CD14-positive monocyte (primary cell): ENCODE results near the gene SVIL. TPM values are rescaled to one million over a fixed set of nuclear protein-coding genes. Genes with fewer than 3 reads are reported as not detected.
"Not testable (repeated sequence)": the region's sequence is repeated elsewhere in the genome, so short reads cannot be mapped to it uniquely, and the experiment has no call there.

Source experiments
- DNase-seq, 3 donors: peaks; one replicate each; pipeline ENCODE4 v3.0.0-alpha.2; 2011 to 2022
- H2AFZ ChIP-seq: 2 replicates; pipeline ENCODE4 v1.6.0; 2012; ENCODE audit warnings: mild to moderate bottlenecking, low read depth, low read length, inconsistent platforms; ENCODE audit not compliant: insufficient read depth, poor library complexity, severe bottlenecking
- H3K27ac ChIP-seq, 2 donors: 1 replicate in 1 of 2; 2 replicates in 1 of 2; pipeline ENCODE4 v1.5.1; 2012 to 2013; ENCODE audit warnings: low read length in 2 of 2, control low read depth in 1 of 2, inconsistent platforms in 1 of 2, low read depth in 1 of 2, mild to moderate bottlenecking in 1 of 2
- H3K27me3 ChIP-seq, 2 donors: one replicate each; pipeline versions ENCODE4 v1.6.0 to v1.6.1; 2011 to 2013; ENCODE audit warnings: low read length in 2 of 2; ENCODE audit not compliant: control insufficient read depth in 2 of 2, insufficient read depth in 2 of 2
- H3K36me3 ChIP-seq, 2 donors: replicated peaks in 1 of 2; 1 replicate in 1 of 2; 2 replicates in 1 of 2; pipeline versions ENCODE4 v1.5.1 to v1.6.1; 2012 to 2013; ENCODE audit warnings: low read length in 2 of 2, control low read depth in 1 of 2, inconsistent platforms in 1 of 2, mild to moderate bottlenecking in 1 of 2; ENCODE audit not compliant: insufficient read depth in 2 of 2, control insufficient read depth in 1 of 2
- H3K4me1 ChIP-seq, 2 donors: 1 replicate in 1 of 2; 2 replicates in 1 of 2; pipeline versions ENCODE4 v1.5.1 to v1.6.1; 2012 to 2013; ENCODE audit warnings: low read length in 2 of 2, control low read depth in 1 of 2, inconsistent platforms in 1 of 2, mild to moderate bottlenecking in 1 of 2, moderate library complexity in 1 of 2; ENCODE audit not compliant: insufficient read depth in 2 of 2, control insufficient read depth in 1 of 2
- H3K4me2 ChIP-seq: replicated peaks from 2 replicates; pipeline ENCODE3; 2012; ENCODE audit warnings: low read length, moderate library complexity, mild to moderate bottlenecking; ENCODE audit not compliant: poor library complexity, severe bottlenecking; ENCODE audit errors: extremely low read depth
- H3K4me3 ChIP-seq, 3 experiments: fragments of 200-600 bp in 1 of 3; sonication (generic) in 1 of 3; replicated peaks in 1 of 3; 1 replicate in 2 of 3; 2 replicates in 1 of 3; pipeline ENCODE4 v1.5.1; 2011 to 2013; ENCODE audit warnings: low read length in 3 of 3, mild to moderate bottlenecking in 3 of 3, control low read depth in 2 of 3, low read depth in 2 of 3, inconsistent platforms in 1 of 3, moderate library complexity in 1 of 3
- H3K79me2 ChIP-seq: 2 replicates; pipeline ENCODE4 v1.6.0; 2012; ENCODE audit warnings: mild to moderate bottlenecking, control low read depth, inconsistent platforms, low read length, moderate library complexity; ENCODE audit not compliant: insufficient read depth
- H3K9ac ChIP-seq: 2 replicates; pipeline ENCODE4 v1.6.0; 2017; ENCODE audit warnings: low read length, mild to moderate bottlenecking; ENCODE audit not compliant: insufficient read depth, poor library complexity, severe bottlenecking
- H3K9me3 ChIP-seq, 2 donors: replicated peaks in 1 of 2; 1 replicate in 1 of 2; 2 replicates in 1 of 2; pipeline versions ENCODE4 v1.5.1 to v1.6.1; 2012 to 2013; ENCODE audit warnings: low read length in 2 of 2, control low read depth in 1 of 2; ENCODE audit not compliant: control insufficient read depth in 1 of 2, insufficient read depth in 1 of 2
- H4K20me1 ChIP-seq: 2 replicates; pipeline ENCODE4 v1.6.0; 2012; ENCODE audit warnings: mild to moderate bottlenecking, low read length, control low read depth, moderate library complexity; ENCODE audit not compliant: insufficient read depth
- H3K27ac Mint-ChIP-seq, 7 donors: one replicate each; pipeline ENCODE4 v1.8.0; 2020; ENCODE audit warnings: mild to moderate bottlenecking in 7 of 7, mixed read lengths in 7 of 7, moderate library complexity in 6 of 7, inconsistent platforms in 2 of 7
- H3K27me3 Mint-ChIP-seq, 3 donors: one replicate each; pipeline ENCODE4 v1.8.0; 2021 to 2022; ENCODE audit warnings: low read depth in 3 of 3, mild to moderate bottlenecking in 3 of 3, mixed read lengths in 3 of 3, moderate library complexity in 3 of 3, inconsistent platforms in 1 of 3
- H3K36me3 Mint-ChIP-seq, 2 donors: one replicate each; pipeline ENCODE4 v1.8.0; 2020; ENCODE audit warnings: mixed read lengths in 2 of 2, inconsistent platforms in 1 of 2, mild to moderate bottlenecking in 1 of 2
- H3K4me1 Mint-ChIP-seq: one replicate; pipeline ENCODE4 v1.8.0; 2020; ENCODE audit warnings: mild to moderate bottlenecking, mixed read lengths
- H3K4me3 Mint-ChIP-seq, 2 donors: one replicate each; pipeline ENCODE4 v1.8.0; 2020; ENCODE audit warnings: mild to moderate bottlenecking in 2 of 2, mixed read lengths in 2 of 2, moderate library complexity in 1 of 2
- H3K9me3 Mint-ChIP-seq, 7 donors: one replicate each; pipeline ENCODE4 v1.8.0; 2020 to 2022; ENCODE audit warnings: mixed read lengths in 7 of 7, mild to moderate bottlenecking in 6 of 7, moderate library complexity in 6 of 7, inconsistent platforms in 2 of 7
- WGBS: methylation state at CpG from one replicate; pipeline ENCODE4 v1.1.5; 2013; ENCODE audit warnings: missing lambda C conversion rate; ENCODE audit not compliant: insufficient coverage; 5-methylcytosine and 5-hydroxymethylcytosine counted together
- intact Hi-C, 2 donors: fragments of 100-400 bp; cut with micrococcal nuclease; formaldehyde crosslinking; loops; one replicate each; pipeline versions ENCODE4 v1.15.0 to v1.15.1; 2023
- polyA plus RNA-seq, 3 donors: library from polyadenylated mRNA; depleted of rRNA in 1 of 3; unstranded in 2 of 3; stranded (reverse) in 1 of 3; fragments of 300-500 nt in 2 of 3; fragments of >200 nt in 1 of 3; fragmentation: Illumina TruSeq in 2 of 3; gene quantifications; 1 replicate in 2 of 3; 2 replicates in 1 of 3; pipeline ENCODE4 v1.2.3, GENCODE V29; 2012 to 2021
- TF ChIP-seq, protein P1 (sequence below): fragments of 200-600 bp; IDR thresholded peaks from one replicate; pipeline ENCODE4 v1.8.0; 2022; ENCODE audit warnings: antibody characterized with exemption, mild to moderate bottlenecking

Gene SVIL
- polyA plus RNA-seq, 3 donors: 2.1 to 14.3 (median 5.8) TPM

GRCh38 chr10:29510483-29511157 lies 124.2 kb downstream of the SVIL start:
- H4K20me1 ChIP-seq, H3K27me3 ChIP-seq, H3K4me3 ChIP-seq, H3K4me2 ChIP-seq, H2AFZ ChIP-seq, H3K27ac ChIP-seq, DNase-seq, H3K9ac ChIP-seq, H3K9me3 Mint-ChIP-seq, H3K27me3 Mint-ChIP-seq, H3K4me1 ChIP-seq, H3K4me1 Mint-ChIP-seq, H3K4me3 Mint-ChIP-seq, H3K79me2 ChIP-seq, H3K9me3 ChIP-seq: not testable (repeated sequence)
- Mint-ChIP-seq H3K27ac (peak overlapping the region in 1 of 7 donors; percentile 30), H3K36me3 (peaks cover 43 to 64% of the 10 kb centered on the region in 2 donors)
- WGBS: no CpG with 5 or more reads among the region's 24 CpGs
- H3K36me3 ChIP-seq: peaks cover 15 to 69% of the 10 kb centered on the region in 2 donors
- intact Hi-C loops: loop anchor here in 1 of 2 donors (5.0 kb wide), 1 partner anchor 77 kb away; no protein-coding TSS in a partner anchor

DNA sequence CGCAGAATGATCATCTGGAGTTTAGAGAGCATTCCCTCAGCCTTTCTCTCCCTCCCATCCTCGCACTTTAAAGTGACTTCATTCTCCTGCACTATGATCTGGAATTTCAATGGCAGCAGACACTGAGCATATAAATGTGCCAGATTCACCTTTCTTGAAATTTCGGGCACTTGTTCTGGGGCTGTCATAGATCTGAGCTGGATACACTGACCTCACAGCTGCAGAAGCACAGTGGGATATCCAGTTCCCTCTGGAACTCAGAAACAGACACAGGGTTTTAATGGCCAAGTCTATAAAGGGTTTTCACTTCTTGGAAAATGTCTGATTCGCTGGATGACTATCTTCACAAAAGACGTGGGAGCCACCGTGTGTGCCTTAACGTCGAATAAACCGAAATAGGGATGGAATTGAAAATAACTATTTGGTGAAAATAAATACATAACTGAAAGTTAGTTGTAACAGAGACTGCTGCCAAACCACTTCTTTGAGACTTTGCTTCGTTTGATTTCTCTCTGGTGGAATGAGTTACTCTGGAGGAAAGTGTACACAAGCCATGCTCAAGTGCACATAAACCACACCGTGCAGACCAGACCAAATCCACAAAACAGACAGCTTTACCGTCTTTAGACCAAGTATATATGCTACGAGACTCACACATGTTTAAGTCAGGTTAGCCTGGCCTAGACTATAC lies 126.1 kb downstream of the SVIL start:
- H3K27me3 Mint-ChIP-seq: peaks cover 0 to 1% (median 1%) of the 10 kb centered on the region in 3 donors
- 97% methylated on average over 7 of the region's 13 CpGs for WGBS
- peaks cover 12 to 66% of the 10 kb centered on the region in 2 donors for H3K36me3 ChIP-seq

DNA sequence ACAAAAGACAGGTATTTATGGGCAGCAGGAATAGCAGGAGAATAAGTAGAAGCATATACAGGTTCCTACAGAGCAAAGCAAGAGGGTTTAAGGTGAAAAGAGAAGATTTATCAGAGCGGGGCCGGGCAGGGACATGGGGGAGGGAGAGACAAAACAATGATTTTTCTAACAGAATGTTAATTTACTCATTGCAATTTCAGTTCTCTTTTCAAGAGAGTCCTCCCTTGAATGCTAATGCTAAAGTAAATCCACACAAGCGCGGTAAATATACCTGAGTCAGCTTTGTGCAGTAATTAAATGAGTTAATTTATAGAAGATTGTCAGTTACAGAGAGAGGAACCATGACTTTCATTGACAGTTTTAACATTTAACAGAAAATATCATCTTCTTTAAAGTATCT lies 127.0 kb downstream of the SVIL start:
- not testable (repeated sequence) for H3K27ac ChIP-seq

More for the DNA sequence above, 126.1 kb downstream of the SVIL start:
- Mint-ChIP-seq H3K9me3 (no peaks in the 10 kb centered on the region), H3K4me3 (no peak overlapping the region), H3K4me1 (no peaks in the 10 kb centered on the region), H3K27ac (no peak overlapping the region), H3K36me3 (peaks cover 46 to 60% of the 10 kb centered on the region in 2 donors)
- H2AFZ ChIP-seq: no peak overlapping the region
- H3K79me2 ChIP-seq: no peaks in the 10 kb centered on the region
- H3K9me3 ChIP-seq: no peaks in the 10 kb centered on the region
- intact Hi-C loops: no loop called here
- no peak for DNase-seq
- no peaks in the 10 kb centered on the region for H3K27me3 ChIP-seq
- TF ChIP-seq, protein P1, sequence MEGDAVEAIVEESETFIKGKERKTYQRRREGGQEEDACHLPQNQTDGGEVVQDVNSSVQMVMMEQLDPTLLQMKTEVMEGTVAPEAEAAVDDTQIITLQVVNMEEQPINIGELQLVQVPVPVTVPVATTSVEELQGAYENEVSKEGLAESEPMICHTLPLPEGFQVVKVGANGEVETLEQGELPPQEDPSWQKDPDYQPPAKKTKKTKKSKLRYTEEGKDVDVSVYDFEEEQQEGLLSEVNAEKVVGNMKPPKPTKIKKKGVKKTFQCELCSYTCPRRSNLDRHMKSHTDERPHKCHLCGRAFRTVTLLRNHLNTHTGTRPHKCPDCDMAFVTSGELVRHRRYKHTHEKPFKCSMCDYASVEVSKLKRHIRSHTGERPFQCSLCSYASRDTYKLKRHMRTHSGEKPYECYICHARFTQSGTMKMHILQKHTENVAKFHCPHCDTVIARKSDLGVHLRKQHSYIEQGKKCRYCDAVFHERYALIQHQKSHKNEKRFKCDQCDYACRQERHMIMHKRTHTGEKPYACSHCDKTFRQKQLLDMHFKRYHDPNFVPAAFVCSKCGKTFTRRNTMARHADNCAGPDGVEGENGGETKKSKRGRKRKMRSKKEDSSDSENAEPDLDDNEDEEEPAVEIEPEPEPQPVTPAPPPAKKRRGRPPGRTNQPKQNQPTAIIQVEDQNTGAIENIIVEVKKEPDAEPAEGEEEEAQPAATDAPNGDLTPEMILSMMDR: no peak
- H3K4me2 ChIP-seq: no peak overlapping the region
- H3K27ac ChIP-seq: no peak overlapping the region
- no peak overlapping the region for H3K9ac ChIP-seq
- H4K20me1 ChIP-seq: no peaks in the 10 kb centered on the region
- no peaks in the 10 kb centered on the region for H3K4me1 ChIP-seq
- no peak overlapping the region for H3K4me3 ChIP-seq

More for the DNA sequence above, 127.0 kb downstream of the SVIL start:
- H3K9me3 ChIP-seq, H3K4me1 Mint-ChIP-seq, H4K20me1 ChIP-seq, H3K4me1 ChIP-seq, H3K4me3 Mint-ChIP-seq, H3K79me2 ChIP-seq, H3K9ac ChIP-seq, DNase-seq, H3K27me3 ChIP-seq, H3K27ac Mint-ChIP-seq, H2AFZ ChIP-seq, H3K4me3 ChIP-seq, H3K9me3 Mint-ChIP-seq, H3K27me3 Mint-ChIP-seq, intact Hi-C loops, H3K4me2 ChIP-seq: not testable (repeated sequence)
- peaks cover 12 to 63% of the 10 kb centered on the region in 2 donors for H3K36me3 ChIP-seq
- peaks cover 46 to 60% of the 10 kb centered on the region in 2 donors for H3K36me3 Mint-ChIP-seq
- no CpG with 5 or more reads among the region's 4 CpGs for WGBS
